GM21381 (cell line): Measurements from ENCODE around the gene SERPINB5.

Experiments
- ATAC-seq: cut with Tn5 transposase; IDR thresholded peaks from one replicate; pipeline ENCODE4 v1.9.1; 2021; ENCODE audit warnings: mild to moderate bottlenecking, moderate library complexity; ENCODE audit not compliant: unreplicated experiment

Gene SERPINB5

GRCh38 chr18:63520053-63520685 is 43.4 kb downstream of the SERPINB5 start:
- ATAC-seq, result no peak

GRCh38 chr18:63523660-63524059 is 46.9 kb downstream of the SERPINB5 start:
- no peak for ATAC-seq

GRCh38 chr18:63527251-63527650 is 50.5 kb downstream of the SERPINB5 start:
- no peak for ATAC-seq

GRCh38 chr18:63528863-63529492 is 52.2 kb downstream of the SERPINB5 start:
- no peak for ATAC-seq

- ATAC-seq, result no peak
Observed at GRCh38 chr18:63532471-63532870, 55.7 kb downstream of the SERPINB5 start.

- no peak for ATAC-seq
Observed at GRCh38 chr18:63534615-63535014, 57.9 kb downstream of the SERPINB5 start.

- no peak for ATAC-seq
Observed at GRCh38 chr18:63539904-63540510, 63.2 kb downstream of the SERPINB5 start.

GRCh38 chr18:63542069-63542468 is 65.3 kb downstream of the SERPINB5 start, which contains the start of gene SERPINB12:
SERPINB12 (plus strand) TSS chr18:63542369; CDS start chr18:63556160, 13,791 bp downstream.
- no peak for ATAC-seq

GRCh38 chr18:63544017-63544416 is 67.3 kb downstream of the SERPINB5 start:
- no peak for ATAC-seq

GRCh38 chr18:63545000-63545399 is 68.2 kb downstream of the SERPINB5 start:
- no peak for ATAC-seq

GRCh38 chr18:63550068-63550467 is 73.3 kb downstream of the SERPINB5 start:
- no peak for ATAC-seq

GRCh38 chr18:63551769-63552168 is 75.0 kb downstream of the SERPINB5 start:
- ATAC-seq, result no peak

- no peak for ATAC-seq
Observed at GRCh38 chr18:63552581-63552980, 75.8 kb downstream of the SERPINB5 start.

GRCh38 chr18:63553081-63553480 is 76.3 kb downstream of the SERPINB5 start:
- ATAC-seq, result no peak
